Amygdala (tissue), 56 donors: ENCODE measurements around the gene ATXN1.
"Not testable (repeated sequence)": the region's sequence is repeated elsewhere in the genome, so short reads cannot be mapped to it uniquely, and the experiment has no call there.

Source experiments
- DNase-seq, 56 donors: peaks; one replicate each; lab custom pipeline; 2025; lab: John Stamatoyannopoulos, UW

The ATXN1 gene

DNA sequence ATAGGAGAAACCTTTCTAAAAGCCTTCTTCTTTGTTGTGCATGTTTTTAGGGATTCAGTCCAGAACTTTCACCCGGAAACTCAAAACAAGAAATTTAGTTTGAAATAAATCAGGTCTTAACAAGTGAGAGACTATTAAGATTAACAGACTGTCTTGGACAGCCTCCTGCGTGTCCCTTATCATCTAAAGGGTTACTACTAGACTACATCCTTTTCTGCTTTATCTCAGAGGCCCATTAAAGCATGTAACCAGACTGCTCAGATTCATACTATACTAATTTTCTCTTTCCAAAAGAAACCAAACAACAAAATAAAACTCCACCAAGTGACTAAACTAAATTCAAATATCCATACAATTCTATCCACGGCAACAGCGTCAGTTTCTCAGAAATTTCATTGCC is 349.1 kb downstream of the ATXN1 start:
- DNase-seq: no peak

DNA sequence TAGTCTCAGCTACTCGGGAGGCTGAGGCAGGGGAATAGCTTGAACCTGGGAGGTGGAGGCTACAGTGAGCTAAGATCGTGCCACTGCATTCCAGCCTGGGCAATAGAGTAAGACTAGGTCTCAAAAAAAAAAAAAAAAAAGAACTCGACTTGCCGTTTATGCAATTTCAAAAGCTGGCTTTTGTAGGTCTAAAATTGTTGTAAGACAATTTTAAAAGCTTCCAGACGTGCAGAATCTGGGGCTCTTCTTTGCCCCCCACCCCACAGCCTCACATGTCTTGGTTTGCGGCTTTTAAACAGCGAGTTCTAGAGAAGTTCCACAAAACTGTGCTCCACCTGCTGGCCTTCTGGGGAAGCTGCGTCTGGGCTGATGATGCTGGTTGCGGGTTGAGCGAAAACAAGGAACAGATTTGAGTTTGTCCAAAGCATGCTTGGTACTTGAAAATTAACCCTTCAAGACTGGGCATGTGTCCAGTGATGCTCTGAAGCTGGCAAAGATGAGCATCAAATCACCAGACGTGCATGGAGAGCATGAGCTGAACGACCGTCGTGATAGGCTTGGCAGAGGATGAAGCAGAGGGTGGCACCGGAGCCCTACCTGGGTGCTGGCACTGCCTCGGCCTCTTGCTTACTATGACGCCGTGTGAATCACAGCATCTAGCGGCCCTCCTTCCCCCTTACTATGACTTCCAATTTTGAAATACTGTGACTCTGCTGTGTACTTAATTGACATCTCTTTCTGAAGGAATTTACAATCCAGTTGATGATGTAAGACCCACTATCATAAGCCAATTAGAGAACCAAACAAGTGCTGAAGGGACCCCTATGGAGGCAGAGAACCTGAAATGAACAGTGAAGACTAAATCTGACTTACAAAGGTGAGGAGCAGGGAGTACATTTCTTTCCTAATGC is 351.5 kb downstream of the ATXN1 start:
- DNase-seq: peak in 38 of 56 donors; percentile 3 to 69 (median 23)

DNA sequence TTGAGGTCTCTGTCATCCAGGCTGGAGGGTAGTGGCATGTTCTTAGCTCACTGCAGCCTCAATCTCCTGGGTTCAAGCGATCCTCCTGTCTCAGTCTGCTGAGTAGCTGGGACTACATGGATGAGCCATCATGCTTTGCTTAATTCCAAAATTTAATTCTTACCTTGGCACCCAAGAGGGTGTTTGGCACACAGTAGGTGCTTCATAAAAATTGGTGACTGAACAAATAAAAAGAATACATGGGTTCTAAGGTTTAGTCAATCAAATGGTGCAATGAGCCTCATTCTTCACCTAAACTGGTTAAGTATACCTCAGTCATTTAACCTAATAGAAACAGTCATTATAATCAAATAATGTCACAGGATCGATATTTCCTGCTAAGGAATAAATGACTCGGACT is 352.5 kb downstream of the ATXN1 start:
- no peak for DNase-seq

DNA sequence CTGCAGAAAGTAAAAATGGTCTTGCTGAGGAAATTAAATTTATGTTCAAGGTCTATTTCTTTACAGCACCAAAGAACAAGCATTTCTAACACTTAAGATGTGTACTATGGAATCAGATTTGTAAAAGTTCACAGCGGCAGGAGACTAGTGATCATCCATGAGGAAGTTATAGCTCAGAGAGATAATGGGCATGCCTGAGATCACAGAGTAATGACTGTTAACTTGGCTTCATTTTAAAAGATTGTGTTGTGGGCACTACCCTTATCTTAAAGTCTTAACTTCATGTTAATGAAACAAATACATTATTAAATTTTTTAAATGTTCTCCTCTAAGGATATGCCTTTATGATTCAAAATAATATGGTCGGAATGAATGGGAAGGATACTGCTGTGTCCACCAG is 354.3 kb downstream of the ATXN1 start:
- no peak for DNase-seq

DNA sequence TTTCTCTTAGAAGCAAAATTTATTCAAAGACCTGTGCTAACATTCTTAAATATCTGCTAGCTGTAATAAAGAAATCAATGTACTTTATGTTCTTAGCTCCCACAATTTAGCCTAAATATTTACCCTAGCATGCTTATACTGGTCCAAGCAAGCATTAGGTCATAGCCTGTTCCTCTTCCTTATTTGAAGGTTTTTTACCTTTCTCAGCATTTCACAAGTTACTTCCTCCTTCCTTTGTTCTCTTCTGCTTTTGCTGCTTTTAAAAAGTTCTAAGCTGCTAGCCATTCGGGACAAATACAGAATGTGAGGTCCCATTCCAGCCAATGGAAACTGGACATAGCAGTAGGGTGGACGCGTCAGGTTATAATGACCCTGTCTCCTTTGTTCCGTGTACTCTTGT is 354.7 kb downstream of the ATXN1 start:
- not testable (repeated sequence) for DNase-seq

DNA sequence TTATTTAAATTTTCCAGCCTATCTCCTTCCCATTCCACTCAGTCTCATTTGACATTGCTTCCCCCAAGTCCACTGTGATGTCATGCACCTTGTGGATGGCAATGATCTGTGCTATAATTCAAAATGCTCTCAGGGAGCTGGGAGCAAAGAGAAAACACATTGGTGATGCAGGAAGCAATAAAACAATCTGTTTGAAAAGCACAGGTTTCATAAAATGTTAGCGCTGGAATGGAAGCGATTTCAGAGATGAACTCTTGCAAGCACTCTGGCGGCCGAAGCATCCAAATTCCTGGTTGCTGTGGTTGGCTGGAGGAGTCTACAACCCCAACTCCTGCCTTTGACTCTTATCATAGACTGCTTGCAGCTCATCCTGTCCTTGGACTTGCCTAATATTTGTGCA is 355.9 kb downstream of the ATXN1 start:
- DNase-seq: no peak

DNA sequence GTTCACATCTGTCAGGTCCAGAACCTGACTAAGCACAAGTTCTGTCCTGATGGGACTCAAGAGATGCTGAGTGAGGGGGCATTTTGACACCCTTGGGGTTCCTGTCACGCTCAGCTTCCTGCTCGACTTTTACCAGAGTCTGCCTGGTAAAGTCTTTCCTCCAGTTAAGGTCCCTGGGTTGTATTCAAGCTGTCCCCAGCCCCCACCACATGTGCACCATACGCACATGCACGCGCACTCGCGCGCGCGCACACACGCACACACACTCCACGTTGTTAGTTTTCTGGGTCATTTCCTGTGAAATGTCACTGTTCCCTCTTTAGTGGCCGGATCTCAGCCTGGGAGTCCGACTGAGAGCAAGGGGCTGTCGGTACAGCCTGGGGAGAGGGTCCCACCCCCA is 356.8 kb downstream of the ATXN1 start:
- DNase-seq: no peak

DNA sequence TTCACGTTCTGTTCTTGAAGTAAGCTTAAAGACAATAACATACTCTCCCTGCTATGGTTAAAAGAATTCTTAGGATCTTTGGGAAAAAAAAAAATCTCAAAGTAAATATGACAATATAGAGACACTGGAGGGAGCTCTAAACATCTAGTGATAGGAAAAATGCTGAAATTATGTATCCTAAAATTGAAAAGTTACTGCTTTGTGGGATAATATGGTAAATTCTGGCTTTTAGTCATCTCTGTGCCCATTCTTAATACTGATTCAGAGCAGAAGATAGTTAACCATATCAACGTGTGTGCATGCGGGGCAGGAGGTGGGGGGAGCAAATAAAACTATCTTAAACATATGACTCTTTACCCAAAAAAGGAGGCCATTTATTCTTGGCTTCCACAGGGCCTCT is 357.4 kb downstream of the ATXN1 start:
- DNase-seq: no peak

DNA sequence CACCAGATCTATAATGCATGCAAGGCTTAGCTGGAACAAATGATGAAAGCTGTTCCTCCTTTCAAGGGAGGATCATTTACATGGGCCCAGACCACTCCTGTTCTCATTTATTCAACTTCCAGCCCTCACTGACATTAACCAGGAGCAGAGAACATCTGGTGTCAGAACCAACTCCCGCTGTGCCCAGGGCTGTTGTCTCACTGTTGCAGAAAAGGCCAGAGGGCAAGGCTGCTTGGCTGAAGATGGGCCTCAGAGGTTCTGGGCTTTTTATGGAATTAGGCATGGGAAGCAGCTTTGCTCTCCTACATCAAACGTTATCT is 358.7 kb downstream of the ATXN1 start:
- DNase-seq: no peak

DNA sequence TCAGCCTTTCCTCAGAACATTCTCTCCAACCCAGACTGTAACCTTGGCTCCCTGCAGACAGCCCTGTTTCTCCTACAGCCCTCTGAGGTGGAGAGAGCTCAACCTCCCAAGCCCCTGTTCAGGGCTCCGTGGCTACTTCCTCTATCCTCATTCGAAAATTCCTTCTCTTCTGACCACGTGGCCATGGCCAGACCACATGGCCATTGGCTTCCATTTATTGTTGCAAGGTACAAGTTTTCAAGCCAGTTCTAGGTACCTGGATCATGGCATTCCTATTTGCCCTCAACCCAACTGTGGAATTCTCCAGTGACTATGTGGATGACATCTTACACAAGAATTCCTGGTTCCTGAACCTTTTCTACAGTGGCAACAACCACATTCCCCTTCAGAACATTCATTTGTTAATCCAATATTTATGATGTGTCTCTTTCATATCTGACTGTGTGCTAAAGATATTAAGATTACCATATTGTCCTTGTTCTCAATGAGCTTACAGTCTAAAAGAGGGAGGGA is 361.0 kb downstream of the ATXN1 start:
- DNase-seq: no peak

DNA sequence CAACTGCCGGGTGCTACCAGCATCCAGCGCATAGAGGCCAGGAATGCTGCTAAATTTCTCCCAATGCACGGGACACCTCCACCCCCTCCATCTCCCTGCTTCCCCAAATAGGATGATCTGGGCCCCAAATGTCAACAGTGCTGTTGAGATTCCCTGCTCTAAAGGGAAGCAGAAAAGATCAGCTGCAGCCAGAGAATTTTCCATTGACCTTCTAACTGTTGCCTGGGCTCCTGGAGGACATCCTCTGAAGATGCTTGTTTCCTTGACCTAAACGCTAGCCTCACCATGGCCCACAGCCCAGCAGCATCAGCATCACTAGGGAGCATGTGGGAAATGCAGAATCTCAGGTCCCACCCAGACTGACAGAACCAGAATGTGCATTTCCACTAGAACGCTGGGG is 361.6 kb downstream of the ATXN1 start:
- DNase-seq: no peak

DNA sequence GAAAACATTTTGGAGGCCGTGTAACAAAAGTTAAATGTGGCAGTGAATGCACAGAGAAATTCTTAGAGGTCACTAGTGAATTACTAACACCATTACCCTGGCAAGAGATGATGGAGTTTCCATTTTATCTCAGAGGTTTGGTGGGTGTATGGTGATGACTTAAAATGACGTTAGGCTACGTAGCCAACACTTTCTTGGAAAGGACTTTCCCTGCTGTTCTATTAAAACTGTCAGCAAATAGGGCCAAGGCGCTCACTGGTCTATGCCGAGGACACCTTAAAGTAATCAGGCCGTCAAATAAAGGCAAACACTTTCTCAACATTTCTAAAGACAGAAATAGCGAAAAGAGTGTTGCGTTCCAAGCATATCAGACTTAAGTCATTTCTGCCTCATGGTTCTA is 362.1 kb downstream of the ATXN1 start:
- DNase-seq: no peak

DNA sequence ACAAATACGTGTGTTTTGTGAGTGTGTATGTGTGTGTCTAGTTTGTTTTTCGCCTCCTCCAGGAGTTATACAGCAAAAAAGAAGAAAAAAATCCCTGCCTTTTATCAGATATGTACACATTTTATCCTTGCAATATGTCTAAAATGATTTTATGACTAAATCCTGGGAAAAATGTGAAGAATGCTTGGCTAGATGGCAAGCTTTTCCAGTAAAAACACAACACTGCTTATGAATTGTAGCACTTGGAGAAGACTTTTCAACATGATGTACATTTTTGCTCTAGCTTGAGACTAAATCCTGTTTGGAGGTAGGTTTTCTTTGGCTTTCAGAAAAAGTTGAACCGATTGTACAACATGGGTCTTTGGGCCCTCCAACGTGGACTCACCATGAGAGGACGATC is 362.7 kb downstream of the ATXN1 start:
- no peak for DNase-seq

DNA sequence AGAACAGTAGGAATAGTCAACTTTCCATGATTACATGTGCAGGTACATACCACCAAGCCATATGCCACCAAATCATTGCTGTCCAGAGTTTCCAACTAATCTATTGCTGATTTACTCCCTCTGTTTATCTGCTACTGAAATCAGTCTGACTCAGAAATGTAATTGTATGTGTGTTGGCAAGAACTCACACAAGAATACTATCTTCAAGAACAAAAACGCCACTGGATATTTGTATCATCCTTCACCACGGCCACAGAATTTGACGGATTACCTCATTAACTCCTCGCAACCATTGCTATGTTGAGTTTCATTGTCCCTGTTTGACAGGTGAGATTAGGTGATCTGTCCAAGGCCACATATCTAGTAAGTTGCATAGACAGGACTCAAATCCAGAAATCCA is 363.6 kb downstream of the ATXN1 start:
- no peak for DNase-seq

DNA sequence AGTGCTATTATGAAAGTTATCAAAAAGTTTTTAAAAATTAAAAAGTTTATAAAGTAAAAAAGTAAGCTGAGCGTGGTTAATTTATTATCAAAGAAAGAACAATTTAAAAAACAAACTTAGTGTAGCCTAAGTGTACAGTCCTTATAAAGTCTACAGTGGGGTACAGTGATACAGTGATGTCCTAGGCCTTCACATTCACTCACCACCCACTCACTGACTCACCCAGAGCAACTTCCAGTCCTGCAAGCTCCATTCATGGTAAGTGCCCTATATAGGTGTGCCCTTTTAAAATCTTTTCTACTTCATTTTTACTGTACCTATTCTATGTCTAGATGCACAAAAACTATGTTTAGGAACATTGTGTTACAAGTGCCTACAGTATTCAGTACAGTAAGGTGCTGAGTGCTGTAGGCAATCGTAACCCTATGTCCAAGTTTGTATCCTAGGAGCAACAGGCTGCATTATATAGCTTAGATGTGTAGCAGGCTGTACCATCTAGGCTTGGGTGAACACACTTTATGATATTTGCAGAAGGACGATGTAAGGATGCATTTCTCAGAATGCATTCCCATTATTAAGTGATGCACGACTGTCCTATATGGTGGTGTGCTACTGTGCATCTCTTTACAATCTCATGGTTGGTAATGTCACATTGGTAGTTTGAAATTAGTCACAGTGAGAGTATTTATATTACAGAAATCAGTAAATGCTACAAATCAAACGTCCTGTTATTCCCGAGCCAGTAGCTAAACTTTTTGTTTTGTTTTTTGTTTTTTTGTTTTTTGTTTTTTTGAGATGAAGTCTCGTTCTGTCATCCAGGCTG is 364.6 kb downstream of the ATXN1 start:
- DNase-seq: no peak

DNA sequence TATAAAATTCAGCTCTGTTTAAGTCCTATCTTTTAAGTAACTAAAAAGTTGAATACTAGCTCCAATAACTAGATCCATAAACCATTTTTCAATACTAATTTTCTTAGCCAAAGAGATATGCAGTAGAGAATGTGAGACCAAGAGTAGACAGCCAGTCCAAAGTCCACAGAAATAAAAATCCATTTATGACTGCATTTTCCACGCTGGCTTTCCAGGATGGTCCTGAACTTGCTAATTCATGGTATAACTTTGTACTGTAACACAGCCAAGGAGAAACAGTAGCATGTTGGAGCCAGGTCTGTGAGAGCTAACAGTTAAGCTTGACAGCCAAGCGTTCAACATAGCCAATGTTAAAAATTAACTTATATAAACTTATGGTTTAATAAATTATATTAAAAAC is 366.6 kb downstream of the ATXN1 start:
- no peak for DNase-seq

DNA sequence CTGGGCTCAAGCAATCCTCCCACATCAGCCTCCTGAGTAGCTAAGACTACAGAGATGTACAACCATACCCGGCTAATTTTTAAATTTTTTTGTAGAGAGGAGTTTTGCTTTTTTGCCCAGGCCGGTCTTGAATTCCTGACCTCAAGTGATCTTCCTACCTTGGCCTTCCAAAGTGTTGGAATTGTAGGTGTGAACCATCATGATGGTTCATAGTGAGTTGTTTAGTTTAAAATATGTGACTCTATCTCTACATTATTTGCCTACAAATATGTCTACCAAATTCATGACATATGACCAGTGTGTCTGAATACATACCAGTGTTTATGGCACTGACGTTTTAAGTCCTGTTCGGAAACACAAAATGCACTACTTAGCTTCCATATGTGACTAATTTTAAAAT is 367.9 kb downstream of the ATXN1 start:
- no peak for DNase-seq

DNA sequence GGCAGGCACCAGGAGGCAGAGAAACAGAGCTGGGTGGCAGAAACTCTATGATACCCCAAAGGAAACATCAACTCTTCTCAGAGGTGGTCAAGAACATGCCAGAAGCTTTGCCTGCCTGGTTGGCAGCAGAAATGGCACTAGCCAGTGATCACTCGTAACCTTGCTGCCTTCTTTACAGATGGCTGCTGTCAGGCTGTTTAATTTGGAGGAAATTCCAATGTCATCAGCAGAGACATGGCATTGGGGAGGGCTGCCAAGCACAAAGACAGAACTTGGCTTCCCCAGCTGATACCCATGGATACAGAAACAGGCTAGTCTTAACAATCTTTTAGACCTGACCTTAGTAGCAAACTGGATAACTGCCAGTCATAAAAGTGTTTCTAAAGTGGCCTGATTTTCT is 369.2 kb downstream of the ATXN1 start:
- peak in 2 of 56 donors; percentile 1 to 12 for DNase-seq

DNA sequence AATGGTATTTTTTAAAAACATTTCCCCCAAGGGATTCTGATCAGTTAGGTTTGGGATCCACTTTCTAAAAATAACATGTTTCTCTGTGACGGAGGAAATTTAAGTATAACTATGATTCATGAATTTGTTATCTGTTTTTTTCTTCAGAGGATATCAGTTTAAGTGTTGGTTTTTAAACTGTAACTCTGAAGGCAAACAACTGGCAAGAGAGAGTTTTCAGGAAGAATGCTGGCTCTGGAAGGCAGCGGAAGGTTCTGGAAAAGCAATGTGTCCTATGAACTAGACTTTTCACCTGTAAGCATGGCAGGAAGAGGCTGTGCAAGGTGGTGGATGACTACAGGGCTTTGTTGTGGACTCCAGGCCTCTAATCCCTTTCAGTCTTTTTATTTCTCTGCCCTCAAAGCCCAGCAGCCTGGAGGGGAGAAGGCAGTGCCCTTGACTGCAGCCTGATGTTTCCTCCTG is 369.8 kb downstream of the ATXN1 start:
- DNase-seq: no peak

DNA sequence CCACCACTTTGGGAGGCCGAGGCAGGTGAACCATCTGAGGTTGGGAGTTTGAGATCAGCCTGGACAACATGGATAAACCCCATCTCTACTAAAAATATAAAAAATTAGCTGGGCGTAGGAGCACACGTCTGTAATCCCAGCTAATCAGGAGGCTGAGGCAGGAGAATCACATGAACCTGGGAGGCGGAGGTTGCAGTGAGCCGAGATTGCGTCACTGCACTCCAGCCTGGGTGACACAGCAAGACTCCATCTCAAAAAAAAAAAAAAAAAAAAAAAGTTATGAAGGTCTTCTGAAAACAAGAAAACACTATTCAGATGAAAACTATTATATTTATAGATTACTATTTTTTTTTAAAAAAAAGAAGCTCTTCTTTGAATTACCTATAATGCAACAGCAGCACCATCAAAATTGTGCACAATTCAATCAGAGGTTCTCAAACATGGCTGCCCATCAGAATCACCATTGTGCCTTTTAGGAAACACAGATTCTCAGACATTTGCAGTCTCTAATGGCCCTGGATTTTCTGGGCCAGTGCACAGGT is 370.3 kb downstream of the ATXN1 start:
- not testable (repeated sequence) for DNase-seq

DNA sequence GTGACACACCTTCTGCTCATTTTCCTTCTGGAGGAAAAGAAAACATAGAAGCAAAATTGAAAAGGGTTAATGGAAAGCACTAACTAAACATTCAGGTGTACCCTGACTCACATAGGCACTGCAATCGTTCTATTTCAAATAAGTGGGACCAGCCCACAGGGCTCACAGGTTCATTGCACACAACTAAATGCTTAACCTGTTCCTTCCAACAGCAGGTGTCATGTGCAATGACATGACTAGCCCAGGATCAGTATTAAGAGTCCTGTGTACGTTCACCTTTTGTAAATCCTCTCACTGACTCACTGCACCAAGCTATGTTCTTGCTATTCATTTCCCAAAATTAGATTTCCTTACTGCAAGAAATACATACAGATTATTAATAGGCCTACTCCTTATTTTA is 371.6 kb downstream of the ATXN1 start:
- DNase-seq: no peak
